ENCODE results near the gene NEMF.

Gene NEMF

DNA sequence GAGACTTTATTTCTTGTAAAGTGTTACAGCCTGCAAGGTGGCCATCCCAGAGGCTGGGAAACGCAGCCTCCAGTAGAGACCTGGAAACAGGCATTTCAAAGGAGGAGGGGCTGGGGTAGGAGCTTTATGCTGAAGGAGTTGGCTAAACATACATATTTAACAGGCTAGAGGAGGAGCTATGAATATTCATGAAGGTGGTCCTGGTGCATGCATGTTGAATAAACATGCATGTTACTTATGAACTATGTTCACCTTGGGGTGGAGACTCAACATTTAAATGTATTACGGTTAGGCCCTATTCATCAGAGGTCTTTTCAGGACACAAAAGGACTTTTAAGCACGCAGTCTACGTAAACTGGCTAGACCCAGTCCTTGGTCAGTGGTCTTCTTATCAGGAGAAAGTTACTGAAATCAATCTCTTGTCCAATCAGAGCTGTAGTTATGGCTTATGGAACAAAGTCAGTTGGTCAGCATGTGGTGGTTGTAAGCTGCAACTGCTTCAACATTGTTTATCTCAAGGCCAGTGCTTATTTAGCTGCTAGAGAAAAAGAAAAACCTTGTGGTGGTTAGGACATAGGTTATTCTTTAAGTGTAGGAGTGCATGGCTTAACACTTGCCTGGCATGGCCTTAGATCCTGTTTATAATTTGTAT lies 28.9 kb upstream of the NEMF start:
- no peak for TF ChIP-seq GATA3 (IDR thresholded peaks at IDR 0.05; ENCODE audit: low read depth, low read length)
- TF ChIP-seq GATA2 (IDR thresholded peaks at IDR 0.05; ENCODE audit: low read depth, low read length), result no peak

DNA sequence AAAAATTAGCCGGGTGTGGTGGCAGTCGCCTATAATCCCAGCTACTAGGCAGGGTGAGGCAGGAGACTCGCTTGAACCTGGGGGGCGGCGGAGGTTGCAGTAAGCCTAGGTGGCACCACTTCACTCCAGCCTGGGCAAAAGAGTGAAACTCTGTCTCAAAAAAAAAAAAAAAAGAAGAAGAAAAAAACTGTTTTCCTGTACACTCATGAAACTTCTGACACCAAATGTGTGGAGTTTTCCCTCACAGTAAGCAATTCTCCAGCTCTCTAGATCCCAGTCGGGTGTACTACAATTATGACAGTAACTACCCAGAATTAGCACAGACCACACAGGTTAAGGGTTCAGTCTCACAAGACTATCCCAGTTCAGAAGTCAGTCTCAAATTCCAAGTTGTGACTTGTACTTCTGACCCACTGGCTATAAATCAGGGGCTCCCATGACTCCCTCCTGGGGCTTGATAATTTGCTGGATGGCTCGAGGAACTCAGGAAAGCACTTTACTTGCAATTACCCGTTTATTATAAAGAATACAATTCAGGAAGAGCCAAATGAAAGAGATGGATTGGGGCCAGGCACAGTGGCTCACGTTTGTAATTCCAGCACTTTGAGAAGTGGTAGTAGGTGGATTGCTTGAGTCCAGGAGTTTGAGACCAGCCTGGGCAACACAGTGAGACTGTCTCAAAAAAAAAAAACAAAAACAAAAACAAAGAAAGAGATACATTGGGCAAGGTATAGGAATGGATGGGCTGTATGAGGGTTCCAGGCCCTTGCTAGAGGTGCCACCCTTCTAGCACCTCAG lies 27.9 kb upstream of the NEMF start:
- no peak for TF ChIP-seq GATA2 (IDR thresholded peaks at IDR 0.05; ENCODE audit: low read depth, low read length)
- no peak for TF ChIP-seq GATA3 (IDR thresholded peaks at IDR 0.05; ENCODE audit: low read depth, low read length)

- no peak for TF ChIP-seq GATA3 (IDR thresholded peaks at IDR 0.05; ENCODE audit: low read depth, low read length)
- no peak for TF ChIP-seq GATA2 (IDR thresholded peaks at IDR 0.05; ENCODE audit: low read depth, low read length)
Observed at GRCh38 chr14:49879646-49880204, 27.1 kb upstream of the NEMF start.

DNA sequence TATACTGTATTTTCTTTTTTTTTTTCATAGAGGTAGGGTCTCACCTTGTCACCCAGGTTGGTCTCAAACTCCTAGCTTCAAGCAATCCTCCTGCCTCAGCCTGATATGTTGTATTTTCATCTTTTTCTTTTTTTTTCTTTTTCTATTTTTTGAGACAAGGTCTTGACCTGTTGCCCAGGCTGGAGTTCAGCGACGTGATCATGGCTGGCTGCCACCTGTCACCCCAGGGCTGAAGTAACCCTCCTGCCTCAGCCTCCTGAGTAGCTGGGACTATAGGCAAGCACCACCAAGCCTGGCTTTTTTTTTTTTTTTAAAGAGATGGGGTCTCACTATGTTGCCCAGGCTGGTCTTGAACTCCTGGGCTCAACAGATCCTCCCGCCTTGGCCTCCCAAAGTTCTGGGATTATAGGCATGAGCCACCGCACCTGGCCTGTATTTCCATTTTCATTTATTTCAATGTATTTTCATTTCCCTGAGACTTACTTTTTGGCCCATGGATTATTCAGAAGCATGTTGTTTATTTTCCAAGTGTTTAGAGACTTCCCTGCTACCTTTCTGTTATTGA lies 24.1 kb upstream of the NEMF start:
- TF ChIP-seq GATA2 (IDR thresholded peaks at IDR 0.05; ENCODE audit: low read depth, low read length), result no peak
- no peak for TF ChIP-seq GATA3 (IDR thresholded peaks at IDR 0.05; ENCODE audit: low read depth, low read length)

DNA sequence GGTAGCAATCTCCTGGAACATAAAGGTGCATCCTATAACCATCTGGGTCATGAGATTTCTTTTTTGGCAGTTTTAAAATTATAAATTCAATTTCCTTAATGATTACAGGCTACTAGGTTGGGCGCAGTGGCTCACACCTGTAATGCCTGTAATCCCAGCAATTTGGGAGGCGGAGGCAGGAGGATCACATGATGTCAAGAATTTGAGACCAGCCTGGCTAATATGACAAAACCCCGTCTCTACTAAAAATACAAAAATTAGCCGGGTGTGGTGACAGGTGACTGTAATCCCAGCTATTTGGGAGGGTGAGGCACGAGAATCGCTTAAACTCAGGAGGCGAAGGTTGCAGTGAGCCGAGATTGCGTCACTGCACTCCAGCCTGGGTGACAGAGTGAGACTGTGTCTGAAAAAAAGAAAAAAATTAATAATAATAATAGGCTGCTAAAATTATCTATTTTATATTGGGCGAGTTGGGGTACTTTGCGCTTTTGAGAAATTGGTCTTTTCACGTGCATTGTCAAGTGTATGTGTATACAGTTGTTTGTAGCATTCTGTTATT lies 23.1 kb upstream of the NEMF start:
- TF ChIP-seq GATA2 (IDR thresholded peaks at IDR 0.05; ENCODE audit: low read depth, low read length) (no peak), GATA3 (IDR thresholded peaks at IDR 0.05; ENCODE audit: low read depth, low read length) (no peak)

DNA sequence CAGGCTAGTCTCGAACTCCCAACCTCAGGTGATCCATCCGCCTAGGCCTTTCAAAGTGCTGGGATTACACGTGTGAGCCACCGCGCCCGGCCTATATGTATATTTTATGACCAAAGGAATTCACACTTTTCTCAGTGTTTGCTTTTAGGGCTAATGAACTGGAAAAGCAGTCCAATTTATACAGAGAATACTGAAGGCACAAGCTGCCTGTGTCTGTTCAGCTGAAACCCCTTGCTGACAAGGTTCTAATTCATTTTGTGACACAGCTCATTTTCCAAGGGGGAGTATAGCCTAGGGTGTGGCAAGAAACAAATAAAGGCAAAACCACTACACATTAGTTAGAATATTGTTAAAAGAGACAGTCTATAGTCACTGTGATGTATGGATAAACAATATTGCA lies 18.3 kb upstream of the NEMF start:
- TF ChIP-seq GATA3 (IDR thresholded peaks at IDR 0.05; ENCODE audit: low read depth, low read length) (no peak), GATA2 (IDR thresholded peaks at IDR 0.05; ENCODE audit: low read depth, low read length) (no peak)

- TF ChIP-seq GATA3 (IDR thresholded peaks at IDR 0.05; ENCODE audit: low read depth, low read length), result no peak
- TF ChIP-seq GATA2 (IDR thresholded peaks at IDR 0.05; ENCODE audit: low read depth, low read length), result no peak
Observed at GRCh38 chr14:49868720-49869114, 16.1 kb upstream of the NEMF start.

DNA sequence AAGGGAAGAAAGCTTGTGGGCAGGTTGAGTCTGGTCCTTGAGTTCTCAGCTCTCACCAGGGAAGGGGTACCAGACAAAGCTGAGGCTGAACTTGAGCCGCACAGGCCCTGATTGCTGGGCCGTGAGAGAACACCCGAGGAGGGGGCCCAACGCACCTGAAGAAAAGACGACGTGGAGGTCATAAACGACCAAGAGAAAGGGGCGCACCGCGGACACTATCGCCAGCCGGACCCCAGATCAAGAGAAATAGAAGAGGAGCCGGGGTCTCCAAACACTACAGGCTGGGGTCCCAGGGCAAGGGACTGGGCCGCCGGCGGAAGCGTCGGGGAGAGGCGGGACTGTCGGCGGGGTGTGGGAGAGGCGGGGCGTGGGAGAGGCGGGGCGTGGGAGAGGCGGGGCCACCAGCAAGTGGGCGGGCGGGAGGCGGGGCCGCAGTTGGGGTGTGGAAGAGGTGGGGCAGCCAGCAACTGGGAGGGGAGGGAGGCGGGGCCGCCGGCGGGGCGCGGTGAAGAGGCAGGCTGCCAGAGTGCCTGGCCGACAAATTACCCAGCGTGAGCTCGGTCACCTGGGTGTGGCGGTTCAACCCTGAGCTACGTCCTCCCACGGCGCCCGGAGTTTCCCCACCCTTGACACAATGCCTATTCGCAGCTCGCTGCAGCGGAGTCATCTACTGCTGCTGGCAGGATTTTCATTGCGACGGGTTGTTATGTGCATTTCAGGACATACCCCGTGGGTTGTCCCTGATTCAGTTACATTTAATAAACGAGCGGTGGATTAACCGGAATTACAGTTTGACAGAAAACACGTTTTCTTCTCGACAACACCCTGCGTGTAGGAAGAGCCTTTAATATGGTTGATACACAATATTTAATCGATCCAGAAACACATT lies 15.5 kb upstream of the NEMF start:
- no peak for TF ChIP-seq GATA2 (IDR thresholded peaks at IDR 0.05; ENCODE audit: low read depth, low read length)
- no peak for TF ChIP-seq GATA3 (IDR thresholded peaks at IDR 0.05; ENCODE audit: low read depth, low read length)

DNA sequence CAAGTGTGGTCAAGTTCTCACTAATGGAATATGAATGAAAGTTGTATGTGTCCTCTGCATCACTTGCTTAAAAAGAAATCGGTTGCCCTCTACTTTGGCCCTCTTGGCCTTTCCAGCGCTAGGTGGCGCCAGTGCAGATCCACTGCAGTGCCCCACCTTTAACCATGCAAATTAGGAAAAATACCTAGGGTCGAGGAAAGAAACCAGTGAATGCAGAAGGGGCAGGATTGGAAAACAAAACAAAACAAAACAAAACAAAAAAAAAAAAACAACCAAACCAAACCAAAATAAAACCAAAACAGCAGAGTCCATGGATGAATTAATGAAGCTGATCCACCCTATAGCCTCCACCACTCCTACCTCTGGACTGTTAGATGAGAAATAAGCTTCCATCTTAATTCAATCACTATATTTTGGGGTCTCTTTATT lies 12.9 kb upstream of the NEMF start:
- TF ChIP-seq GATA3 (IDR thresholded peaks at IDR 0.05; ENCODE audit: low read depth, low read length) (no peak), GATA2 (IDR thresholded peaks at IDR 0.05; ENCODE audit: low read depth, low read length) (no peak)

GRCh38 chr14:49863487-49864281 lies 11.1 kb upstream of the NEMF start:
- no peak for TF ChIP-seq GATA3 (IDR thresholded peaks at IDR 0.05; ENCODE audit: low read depth, low read length)
- TF ChIP-seq GATA2 (IDR thresholded peaks at IDR 0.05; ENCODE audit: low read depth, low read length), result no peak

DNA sequence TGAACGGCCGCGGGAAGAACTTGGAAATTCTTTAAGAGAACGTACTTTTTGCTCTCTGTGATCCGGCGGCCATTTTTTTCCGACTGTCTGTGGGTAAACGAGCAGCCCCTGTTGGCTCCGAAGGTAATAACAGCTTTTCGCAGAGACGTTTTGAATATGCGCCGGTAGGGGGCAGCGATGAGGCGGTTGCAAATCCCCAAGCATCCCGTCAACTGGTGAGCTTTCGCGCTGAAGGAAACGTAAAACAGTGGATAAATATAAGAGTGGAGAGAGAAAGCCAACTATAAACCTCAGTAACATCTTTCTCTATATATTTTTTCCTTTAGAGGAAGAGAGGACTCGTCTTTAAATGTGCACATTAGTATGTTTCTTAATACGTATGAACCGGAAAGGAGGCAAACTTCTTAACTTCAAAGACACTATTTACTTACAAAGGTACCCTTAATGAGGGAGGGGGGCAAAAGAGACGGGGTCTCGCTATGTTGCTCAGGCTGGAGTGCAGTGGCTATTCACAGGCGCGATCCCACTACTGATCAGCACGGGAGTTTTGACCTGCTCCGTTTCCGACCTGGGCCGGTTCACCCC lies 9.6 kb upstream of the NEMF start:
- TF ChIP-seq GATA2 (IDR thresholded peaks at IDR 0.05; ENCODE audit: low read depth, low read length) (no peak), GATA3 (IDR thresholded peaks at IDR 0.05; ENCODE audit: low read depth, low read length) (no peak)

DNA sequence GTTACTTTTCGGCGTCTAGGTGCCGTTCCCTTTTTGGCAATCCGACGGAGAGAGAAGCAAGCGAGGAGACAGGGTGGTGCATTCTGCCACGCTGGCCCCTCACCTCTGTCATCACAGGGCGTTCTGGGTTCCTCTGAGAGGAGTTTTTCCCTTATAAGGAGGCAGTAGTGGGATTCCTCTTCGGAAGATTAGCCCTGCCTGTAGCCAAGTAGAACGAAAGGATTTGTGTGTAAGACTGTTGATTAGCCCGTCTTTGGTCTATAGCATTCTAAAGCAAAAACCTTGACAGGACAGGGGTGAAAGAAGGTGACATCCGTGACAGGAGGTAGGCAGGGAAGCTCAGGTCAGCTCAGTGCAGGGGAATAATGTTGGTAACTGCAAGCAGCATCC lies 9.1 kb upstream of the NEMF start:
- TF ChIP-seq GATA3 (IDR thresholded peaks at IDR 0.05; ENCODE audit: low read depth, low read length), result no peak

All from SH-SY5Y (cell line).